Colon (tissue), 2 donors: ENCODE data around the gene SCARB1.

Experiments used
- FAIRE-seq: peaks from 2 replicates; lab custom pipeline; 2012; peaks lifted over from hg19 to GRCh38; lab: Jason Lieb, UNC
- donor health status: control.
- donor health status: control.

SCARB1 gene

DNA sequence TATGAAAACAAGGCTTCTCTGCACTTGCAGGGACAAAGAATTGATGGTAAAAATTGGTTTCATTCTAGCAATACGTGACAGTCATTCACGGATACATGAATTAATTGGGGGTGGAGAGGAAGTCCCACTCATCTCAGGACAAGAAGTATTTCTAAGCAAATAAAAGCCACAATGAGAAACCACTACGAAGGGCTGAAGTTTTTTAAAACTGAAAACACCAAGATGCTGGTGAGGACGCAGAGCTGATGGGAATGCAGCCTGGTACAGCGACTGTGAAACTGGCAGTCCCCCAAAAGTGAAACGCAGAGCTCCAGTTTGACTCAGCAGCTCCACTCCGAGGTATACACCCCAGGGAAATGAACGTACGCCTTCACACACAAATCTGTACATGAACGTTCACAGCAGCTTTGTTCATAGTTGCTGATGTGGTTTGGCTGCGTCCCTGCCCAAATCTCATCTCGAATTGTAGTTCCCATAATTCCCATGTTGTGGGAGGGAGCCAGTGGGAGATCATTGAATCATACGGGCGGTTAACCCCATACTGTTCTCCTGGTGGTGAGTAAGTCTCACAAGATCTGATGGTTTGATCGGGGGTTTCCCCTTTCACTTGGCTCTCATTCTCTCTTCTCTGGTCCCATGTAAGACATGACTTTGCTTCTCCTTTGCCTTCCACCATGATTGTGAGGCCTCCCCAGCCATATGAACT is 89.0 kb downstream of the SCARB1 start:
- FAIRE-seq, result no peak

DNA sequence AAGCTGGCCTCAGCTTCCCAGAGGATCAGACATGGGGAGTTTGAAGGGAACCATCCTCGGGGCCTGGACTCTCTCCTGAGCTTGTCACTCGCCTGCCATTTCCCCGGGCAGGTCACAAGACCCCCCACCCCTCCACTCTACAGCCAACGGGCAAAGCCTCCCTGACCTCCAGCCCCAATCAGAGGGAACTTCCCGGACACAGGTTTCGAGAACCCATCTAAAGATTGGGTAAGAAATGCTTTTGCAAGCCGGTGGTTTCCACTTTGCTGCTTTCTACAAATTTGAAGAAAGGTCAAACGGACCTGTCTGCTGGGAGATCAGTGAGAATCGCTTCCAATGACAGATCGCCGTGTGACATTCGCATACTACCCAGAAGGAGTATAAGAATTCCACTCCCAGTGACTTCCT is 89.6 kb downstream of the SCARB1 start:
- FAIRE-seq, result no peak

DNA sequence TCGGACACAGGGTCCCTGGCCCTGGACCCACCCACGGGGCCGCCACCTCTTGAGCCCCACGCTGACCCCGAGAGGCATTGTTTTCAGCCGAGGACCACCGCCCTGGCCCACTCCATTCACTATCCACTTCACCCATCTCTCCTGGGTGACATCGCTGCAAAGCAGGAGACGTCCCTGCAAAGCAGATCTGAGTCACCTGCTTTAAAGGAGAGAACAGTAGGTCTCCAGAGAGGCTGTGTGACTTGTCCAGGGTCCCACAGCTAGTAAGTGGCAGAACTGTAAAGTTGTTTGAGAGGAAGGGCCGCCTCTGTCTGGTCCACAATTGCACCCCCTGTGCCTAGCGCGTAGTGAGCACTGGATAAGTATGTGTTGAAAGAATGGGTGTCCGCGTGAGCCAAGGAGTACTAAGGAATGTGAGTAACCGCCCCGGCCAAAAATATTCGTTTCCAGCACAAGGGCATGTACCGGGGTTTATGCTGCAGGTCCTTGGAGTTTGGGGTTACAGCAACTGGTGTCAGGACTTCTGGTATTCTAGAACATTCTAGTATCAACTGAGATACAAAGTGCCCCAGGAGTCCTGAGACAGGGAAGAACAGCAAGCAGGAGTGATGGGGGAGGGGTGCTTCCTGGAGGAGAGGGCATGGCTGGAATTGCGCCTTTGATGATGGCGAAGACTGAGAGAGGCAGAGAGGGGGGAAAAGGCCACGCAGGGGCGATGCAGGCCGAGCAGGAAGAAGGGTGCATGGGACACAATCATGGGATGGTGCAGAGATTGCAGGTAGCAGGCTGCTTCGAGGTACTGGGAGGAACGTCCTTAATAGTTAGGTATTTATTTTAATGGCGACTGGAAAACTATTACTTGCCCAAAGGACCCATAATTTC is 91.1 kb downstream of the SCARB1 start:
- no peak for FAIRE-seq

DNA sequence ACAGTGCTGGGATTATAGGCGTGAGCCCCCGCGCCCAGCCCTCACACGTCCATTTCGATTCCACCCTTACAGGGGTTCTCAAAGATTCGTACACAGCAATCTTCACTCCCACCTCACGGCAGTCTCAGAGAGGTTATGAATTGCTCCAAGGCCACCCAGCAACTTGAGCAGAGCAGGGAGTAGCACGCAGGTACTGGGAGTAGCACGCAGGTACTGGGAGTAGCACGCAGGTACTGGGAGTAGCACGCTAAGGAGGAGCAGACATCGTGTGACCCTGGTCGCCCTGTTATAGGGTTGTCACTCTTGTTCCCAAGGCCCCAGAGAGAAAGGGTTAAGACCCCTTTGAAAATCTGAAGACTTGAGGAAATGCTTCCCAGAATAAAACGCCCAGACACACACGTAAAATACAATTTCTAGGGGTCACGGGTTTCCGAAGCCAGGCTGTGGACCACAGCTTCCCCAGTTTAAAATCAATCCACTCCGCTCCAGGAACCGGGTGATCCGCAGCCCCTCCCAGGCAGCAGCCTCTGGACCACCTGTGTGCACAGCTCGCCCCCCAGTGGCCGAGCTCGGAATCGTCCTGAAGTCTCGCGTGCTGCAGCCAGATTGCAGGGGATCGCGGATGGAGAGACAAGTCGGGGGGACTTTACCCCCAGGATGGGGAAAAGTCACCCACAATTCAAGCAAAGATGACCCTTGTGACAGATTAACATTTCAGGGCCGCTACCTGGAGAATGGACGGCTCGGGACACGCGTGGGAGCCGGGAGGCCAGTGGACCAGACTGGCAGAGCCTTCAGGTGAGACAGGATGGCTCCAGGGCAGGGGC is 92.0 kb downstream of the SCARB1 start:
- FAIRE-seq, result no peak

DNA sequence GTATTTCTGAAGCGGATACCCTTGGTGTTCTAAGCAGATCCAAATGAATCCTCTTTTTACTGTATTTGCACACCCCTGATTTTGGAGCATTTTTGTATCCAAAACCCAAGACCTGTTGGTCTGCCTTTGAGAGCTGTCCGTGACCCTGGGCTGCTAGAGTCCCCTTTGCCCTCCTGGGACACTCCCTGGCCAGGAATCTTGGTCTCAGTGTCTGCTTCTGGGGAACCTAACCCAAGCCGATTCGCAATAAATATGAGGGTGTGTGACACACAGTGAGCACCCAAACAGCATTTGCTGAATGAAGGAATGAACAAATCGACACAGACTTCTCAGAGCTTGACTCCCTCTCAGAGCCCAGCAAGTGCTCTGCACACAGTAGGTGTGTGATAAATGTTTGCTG is 92.9 kb downstream of the SCARB1 start:
- no peak for FAIRE-seq

DNA sequence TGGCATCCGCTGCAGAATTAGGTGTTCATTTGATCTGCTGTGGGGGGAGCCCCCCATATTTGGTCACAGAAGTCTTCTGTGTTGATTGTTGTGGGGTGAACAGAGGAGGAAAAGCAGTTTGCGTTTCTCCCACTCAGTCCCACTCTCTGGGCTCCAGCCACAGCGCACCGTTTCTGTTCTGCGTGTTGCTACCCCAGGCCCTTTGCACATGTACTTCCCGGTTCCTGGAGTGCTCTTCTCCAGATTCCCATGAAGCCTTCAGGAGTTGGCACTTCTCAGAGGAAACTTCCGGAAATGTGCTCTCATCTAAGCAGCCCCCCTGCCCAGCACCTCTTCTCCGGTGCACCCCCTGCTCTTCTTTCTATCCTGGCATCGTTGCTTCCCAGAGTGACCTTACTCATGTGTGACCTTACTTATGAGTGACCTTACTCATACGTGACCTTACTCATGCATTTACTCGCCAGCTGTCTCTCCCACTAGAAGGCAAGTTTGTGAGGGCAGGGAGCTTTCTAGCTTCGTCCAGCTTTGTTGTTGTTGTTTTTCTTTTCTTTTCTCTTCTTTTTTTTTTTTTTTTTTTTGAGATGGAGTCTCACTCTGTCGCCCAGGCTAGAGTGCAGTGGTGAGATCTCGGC is 93.7 kb downstream of the SCARB1 start:
- FAIRE-seq, result no peak

DNA sequence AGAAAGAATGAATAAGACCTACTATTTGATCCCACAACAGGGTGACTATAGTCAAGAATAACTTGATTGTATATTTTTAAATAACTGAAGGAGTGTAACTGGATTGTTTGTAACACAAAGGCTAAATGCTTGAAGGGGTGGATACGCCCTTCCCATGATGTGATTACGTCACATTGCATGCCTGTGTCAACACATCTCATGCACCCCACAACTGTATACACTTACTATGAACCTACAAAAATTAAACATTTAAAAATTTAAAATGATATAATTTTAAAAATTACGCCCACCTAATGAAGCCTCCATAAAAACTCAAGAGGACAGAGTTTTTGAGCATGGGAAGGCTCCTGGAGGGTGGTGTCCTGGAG is 94.5 kb downstream of the SCARB1 start:
- no peak for FAIRE-seq

DNA sequence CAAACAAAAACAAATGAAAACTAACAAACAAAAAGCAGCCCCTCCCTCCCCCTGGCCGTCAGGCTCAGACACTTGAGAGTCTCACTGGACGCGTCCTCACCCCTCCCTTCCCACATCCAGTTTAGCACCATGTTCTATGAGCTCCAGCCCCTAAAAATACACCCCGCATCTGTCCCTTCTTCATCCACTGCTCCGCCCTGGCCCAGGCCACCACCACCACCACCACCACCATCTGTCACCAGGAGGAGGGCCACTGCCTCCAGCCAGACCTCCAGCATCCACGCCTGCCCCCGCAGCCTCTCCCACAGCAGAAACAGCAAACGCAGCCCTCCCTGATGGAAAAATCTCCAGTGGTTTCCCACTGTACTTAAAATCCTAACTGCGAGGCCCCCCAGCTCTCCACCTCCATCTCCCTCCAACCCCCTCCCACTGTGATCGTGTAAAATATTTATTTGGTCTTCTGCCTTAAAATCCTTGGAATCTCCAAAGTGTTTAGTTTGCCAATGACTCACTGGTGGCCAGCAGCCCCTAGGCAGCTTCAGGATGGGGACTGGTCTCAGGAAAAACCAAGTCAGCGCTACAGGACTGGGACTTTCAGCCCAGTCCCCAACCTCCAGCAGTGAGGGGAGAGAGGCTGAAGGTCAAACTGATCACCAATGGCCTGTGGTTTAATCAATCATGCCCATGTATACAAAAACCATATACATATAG is 95.1 kb downstream of the SCARB1 start:
- FAIRE-seq, result no peak

DNA sequence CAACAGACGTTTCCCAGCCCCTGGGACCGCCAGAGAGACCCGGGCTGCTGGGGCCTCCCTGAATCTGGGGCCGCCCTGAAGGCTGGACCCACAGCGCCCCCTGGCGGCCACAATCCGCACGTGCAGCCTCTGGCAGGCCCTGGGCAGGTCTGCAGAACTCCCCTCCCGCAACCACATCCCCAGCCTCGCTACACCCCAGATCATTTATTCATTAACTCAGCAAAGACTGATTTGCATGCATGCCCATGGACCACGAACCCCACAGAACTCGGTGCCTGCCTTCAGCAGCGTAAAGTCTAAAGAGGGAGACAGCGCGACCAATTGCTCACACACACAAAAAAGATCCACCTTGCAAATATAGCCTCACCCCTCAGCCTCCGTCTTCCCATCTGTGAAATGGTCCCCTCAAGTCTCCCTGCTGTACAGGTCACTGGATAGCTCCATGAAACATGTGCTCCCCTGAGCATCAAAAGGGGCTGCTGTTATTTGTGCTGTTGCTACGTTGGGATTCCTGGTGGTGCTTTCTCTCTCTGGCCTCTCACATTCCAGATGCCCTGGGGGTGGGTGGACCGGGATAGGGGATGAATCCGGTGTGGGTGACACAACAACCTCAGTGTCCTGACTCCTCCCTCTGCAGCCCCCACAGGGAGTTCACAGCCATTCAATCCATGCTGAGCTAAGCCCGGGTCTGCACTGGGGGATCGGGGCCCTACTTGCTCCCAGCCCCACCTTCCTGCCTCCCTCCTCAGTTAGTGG is 96.4 kb downstream of the SCARB1 start:
- no peak for FAIRE-seq

DNA sequence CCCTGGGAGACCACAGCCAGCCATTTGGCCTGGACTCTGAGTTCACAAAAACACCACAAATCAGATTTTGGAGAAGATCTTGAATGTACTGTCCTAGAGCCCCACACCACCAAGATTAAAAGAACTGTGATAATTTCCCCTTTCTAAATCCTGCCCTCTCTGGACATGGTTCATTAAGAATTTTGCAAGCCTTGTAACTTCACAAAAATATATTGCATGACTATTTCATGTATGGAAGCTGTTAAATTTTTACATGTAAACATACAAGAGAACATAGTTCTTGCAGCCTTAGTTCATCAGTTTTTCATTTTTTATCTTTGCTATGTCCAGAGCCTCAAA is 97.0 kb downstream of the SCARB1 start:
- no peak for FAIRE-seq

DNA sequence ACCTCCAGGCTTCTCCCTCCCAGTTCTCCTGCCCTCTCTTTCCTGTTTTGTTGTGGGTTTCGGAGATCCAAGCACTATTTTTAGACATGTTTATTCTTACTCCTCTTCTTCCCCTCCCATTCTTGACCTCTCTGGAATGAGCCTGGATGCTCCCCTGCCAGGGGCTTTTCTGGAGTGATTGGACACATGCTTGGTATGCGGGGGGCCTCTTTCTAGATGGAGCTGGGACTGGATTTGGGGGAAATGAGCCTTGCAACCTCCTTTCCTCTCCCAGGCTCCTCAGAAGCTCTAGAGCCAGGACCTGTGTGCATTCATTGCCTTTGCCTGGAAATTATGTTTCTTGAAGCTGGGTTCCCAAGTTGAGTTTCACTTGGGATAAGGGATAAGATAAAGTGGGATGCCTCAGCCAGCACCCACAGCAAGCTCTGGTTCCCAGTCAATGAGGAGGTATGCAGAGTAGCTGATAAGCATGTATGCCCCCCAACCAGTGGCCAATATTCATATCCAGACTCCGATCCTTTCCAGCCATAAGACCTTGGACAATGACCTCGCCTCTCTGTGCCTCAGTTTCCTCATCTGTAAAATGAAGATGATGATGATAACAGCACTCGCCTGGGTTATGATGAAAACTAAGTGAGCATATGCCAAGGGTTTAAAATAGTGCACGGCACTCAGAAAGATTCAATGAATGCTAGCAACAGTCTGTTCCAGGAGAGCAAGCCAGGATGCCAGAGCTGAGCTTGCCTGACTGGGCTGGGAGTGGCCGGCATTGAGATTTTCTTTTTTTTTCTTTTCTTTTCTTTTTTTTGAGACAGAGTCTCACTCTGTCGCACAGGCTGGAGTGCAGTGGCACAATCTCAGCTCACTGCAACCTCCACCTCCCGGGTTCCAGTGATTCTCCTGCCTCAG is 97.8 kb downstream of the SCARB1 start:
- FAIRE-seq, result no peak

DNA sequence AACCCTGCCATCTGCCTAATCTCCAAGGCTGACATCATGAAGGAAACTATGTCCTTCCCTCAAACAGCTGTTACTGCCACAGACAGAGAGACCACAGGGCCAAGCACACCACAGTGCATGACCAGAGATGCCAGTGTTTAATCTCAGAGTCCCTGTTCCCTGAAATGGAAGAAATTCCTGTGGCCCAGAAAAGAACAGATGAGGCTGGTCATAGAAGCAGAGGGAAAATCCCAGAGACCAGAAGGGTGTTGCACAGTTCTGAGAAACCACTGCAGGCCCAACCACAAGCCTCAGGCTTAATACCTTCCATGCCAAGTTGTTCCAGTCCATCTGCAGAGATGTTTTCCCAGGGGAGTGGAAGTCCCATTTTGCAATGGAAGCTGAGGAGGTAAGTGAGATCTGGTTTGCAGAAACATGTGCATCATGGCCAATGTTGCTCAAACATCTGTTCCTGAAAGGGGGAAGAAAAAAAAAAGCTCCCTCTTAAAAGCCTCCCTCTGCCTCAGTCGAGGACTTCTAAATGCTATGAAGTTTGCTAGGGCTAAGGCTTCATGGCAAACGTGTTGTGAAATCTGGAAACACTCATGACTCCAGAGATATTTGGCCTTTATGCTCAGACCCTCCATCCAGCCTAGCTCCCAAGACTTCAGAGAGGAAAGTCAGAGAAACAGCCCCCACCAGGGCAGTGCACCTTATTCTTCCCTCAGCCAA is 98.6 kb downstream of the SCARB1 start:
- no peak for FAIRE-seq

DNA sequence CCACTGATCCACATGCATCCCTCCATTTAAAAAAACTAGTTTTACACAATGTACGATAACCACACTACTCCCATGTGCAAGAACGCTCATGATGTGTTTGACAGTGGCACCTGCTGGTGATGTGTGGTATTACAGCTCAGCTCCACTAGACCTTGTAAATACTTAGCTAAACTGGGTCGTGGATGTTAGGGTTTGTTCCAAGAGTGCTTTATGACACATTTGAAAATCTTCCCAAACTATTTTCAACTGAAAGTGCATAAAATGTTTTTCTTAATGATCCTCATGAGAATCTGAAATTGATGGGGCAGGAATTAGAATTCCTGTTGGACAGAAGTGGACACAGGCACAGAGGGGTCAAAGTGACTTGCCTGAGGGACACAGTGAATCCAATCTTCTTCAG is 99.2 kb downstream of the SCARB1 start:
- no peak for FAIRE-seq

DNA sequence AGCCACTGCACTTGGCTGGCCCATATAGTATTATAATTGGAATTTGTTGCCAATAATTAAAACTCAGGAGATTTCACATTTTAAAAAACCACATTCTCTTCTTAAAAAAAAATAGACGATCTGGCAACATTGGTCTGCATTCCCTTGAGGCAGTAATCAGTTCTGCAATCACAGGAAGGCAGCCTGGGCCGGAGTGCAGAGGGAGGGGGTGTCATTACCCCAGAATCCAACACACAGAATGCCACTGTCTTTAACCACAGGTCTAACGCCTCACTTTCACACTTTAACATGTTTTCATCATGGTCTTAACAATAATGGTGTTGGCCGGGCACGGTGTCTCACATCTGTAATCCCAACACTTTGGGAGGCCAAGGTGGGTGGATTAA is 100.1 kb downstream of the SCARB1 start:
- no peak for FAIRE-seq

DNA sequence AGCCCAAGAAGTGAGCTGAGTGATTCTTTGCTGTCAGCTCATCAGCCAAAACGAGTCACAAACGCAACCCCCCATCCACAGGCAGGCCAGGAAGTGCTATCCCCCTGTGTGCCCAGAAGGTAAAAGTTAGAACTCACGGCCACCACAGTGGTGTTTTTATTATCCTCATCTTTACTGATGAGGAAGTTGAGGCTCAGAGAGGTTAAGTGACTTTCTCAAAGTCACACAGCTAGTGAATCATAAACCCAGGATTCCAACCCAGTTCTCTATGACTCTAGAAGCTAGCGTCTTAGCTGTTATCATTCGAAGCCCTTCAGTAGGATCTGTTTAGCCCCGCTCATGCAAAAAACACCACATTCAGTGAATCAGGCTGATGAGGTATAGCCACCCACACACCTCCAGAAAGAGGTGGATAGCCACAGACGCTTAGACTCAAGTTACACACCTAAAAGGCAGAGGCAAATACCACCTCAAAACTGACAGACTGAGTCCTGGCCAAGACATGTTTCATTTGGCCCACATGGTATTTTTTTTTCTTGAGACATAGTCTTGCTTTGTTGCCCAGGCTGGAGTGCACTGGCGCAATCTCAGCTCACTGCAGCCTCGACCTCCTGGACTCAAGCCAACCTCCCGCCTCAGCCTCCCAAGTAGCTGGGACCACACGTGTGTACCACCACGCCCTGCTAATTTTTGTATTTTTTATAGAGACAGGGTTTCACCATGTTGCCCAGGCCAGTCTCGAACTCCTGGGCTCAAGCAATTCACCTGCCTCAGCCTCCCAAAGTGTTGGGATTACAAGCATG is 100.7 kb downstream of the SCARB1 start:
- FAIRE-seq, result no peak

DNA sequence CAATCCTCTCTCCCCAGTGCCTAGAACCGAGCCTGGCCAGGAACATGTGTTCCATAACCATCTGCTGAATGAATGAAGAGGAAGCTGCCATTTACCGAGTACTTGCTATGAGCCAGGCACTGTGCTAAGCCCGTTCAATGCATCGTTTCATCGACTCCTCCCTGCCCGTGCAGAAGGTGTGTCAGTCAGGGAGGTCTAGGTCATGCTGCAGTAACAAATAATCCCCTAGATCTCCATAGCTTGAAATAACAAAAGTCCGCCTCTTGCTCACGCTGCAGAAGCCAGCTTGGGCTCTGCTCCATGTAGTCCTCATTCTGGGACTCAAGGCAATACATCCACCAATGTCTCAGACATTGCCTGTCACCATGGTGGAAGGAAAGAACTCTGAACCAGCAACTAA is 101.3 kb downstream of the SCARB1 start:
- no peak for FAIRE-seq

DNA sequence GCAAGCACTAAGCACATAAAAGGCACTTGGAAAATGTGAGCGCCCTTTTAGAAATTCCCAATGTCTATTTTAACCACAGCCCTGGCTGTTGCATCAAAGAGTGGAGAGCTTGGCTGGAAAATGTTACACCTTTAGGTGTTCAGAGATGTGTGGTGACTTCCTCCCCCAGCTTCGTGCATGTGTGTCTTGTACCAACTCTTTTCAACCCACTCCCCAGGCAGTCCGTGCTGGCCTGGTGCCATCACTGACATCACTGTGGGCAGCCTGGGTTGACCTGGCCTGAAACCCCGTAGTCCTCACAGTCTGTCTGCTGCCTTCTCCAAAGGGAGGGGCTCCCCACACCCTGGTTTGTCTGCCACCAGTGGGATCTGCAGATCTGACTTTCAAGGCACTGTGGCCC is 101.8 kb downstream of the SCARB1 start:
- FAIRE-seq, result no peak

DNA sequence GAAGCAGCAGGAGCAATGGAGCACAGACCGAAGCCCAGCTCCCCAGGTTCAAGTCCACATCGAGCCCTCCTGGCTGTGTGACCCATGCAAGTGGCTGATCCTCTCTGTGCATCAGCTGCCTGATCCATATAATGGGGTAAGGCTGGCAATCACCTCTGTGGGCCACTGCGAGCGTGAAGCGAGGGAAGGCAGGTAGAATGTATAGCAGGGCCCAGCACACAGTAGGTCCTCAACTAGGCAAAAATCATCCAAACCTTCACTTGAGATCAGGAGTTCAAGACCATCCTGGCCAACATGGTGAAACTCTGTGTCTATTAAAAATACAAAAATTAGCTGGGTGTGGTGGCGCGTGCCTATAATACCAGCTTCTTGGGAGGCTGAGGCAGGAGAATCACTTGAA is 102.6 kb downstream of the SCARB1 start:
- FAIRE-seq, result no peak

DNA sequence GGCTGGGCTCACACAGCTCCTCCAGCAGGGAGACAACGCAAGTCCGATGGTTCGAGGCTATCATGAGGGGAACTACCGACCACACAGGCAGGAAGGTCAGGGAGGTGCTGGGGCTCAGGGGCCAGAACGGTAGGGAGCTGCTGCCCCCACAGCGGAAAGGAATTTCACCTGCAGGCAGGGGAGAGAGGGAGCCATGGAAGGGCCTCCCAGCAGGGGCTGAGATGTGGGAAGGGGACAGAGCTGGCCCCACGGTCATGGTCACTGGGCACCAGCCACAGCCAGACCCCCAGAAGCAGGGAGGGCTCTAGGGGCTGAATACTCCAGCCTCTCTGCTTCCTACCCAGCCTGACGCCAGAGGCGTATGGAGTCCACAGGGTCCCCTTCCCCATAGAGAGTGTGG is 103.1 kb downstream of the SCARB1 start:
- no peak for FAIRE-seq
